ENCODE measurements around the gene MYO7B. TPM values are rescaled to one million over a fixed set of nuclear protein-coding genes. Genes with fewer than 3 reads are reported as not detected.
A peak's percentile ranks its signal among the peaks of the same experiment; 100 is the strongest.

Gene MYO7B
- total and polyA plus RNA-seq, 2 donors (not counting 1 experiment from before 2014, with no cell fraction given) = 5.0 to 68.2 TPM

DNA sequence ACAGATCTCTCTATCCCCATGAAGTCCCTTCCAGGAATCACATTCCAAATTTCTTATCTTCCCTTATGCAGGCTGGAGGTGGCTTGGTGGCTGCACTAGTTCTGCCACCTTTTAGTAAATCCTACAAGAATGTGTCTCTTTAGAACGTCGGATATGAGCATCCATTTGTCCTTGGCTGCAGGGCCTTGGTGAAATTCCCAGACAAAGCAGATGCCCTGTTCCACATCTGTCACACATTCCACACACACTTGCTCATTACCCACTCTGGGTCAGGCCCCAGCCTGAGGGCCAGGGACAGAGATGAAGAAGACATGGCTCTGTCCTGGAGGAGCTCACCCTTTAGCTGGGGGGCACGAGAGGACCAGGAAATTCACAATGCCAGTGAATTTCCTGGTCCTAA, 79.2 kb downstream of the MYO7B start:
- POLR2A ChIA-PET = no interaction called here
- Histone ChIP-seq H3K4me1 (ENCODE audit: control insufficient read depth in 2 of 2, insufficient read depth in 2 of 2, low read length in 2 of 2) (peaks cover 7 to 26% of the 10 kb centered on the region in 2 donors), H3K27ac (ENCODE audit: low read length in 2 of 2) (no peak overlapping the region), H3K9ac (ENCODE audit: low read length) (no peak overlapping the region), H2AFZ (ENCODE audit: insufficient read depth, low read depth, low read length, poor library complexity, severe bottlenecking) (no peak overlapping the region), H3K4me3 (ENCODE audit: control extremely low read depth in 1 of 5, extremely low read depth in 1 of 5, insufficient read depth in 1 of 5, low read depth in 2 of 5, low read length in 4 of 5) (no peak overlapping the region), H3K9me3 (ENCODE audit: control extremely low read depth in 1 of 3, control insufficient read depth in 2 of 3, insufficient read depth in 1 of 3, low read length in 2 of 3) (peaks cover 0 to 28% (median 9%) of the 10 kb centered on the region in 3 donors), H3K27me3 (replicated peaks in 1 of 4; ENCODE audit: control extremely low read depth in 1 of 4, control insufficient read depth in 3 of 4, insufficient read depth in 4 of 4, low read length in 3 of 4) (peaks cover 0 to 3% (median 0%) of the 10 kb centered on the region in 4 experiments), H3K4me2 (replicated peaks; ENCODE audit: low read depth, low read length, poor library complexity, severe bottlenecking) (no peak overlapping the region), H4K20me1 (ENCODE audit: control insufficient read depth, insufficient read depth, low read length, poor library complexity, severe bottlenecking) (no peaks in the 10 kb centered on the region), H3K36me3 (replicated peaks in 1 of 2; ENCODE audit: control extremely low read depth in 1 of 2, control insufficient read depth in 1 of 2, extremely low read depth in 1 of 2, insufficient read depth in 2 of 2, low read length in 1 of 2) (no peaks in the 10 kb centered on the region), H3K79me2 (ENCODE audit: control insufficient read depth, insufficient read depth, low read length) (no peaks in the 10 kb centered on the region)
- intact Hi-C loops (cut with micrococcal nuclease) = no loop called here
- 96% methylated on average over 3 of the region's 3 CpGs for WGBS (ENCODE audit: insufficient coverage)
- Mint-ChIP-seq H3K4me1 (peaks cover 43% of the 10 kb centered on the region), H3K9me3 (ENCODE audit: insufficient read depth) (peaks cover 9% of the 10 kb centered on the region), H3K4me3 (no peak overlapping the region), H3K27me3 (no peaks in the 10 kb centered on the region), H3K27ac (no peak overlapping the region)
- DNase-seq (no peak), ATAC-seq (ENCODE audit: low read depth) (no peak)
- CTCF ChIA-PET = interaction anchor here (1.5 to 2.7 kb wide), 3 partner anchors 21 to 35 kb away, joined by 7 to 11 read pairs (median 7); no protein-coding TSS in a partner anchor
- TF ChIP-seq EZH2 (IDR thresholded peaks at IDR 0.05; ENCODE audit: borderline replicate concordance, insufficient read depth, low read depth, low read length, poor library complexity, severe bottlenecking) = no peak
- TF ChIP-seq, protein P1, sequence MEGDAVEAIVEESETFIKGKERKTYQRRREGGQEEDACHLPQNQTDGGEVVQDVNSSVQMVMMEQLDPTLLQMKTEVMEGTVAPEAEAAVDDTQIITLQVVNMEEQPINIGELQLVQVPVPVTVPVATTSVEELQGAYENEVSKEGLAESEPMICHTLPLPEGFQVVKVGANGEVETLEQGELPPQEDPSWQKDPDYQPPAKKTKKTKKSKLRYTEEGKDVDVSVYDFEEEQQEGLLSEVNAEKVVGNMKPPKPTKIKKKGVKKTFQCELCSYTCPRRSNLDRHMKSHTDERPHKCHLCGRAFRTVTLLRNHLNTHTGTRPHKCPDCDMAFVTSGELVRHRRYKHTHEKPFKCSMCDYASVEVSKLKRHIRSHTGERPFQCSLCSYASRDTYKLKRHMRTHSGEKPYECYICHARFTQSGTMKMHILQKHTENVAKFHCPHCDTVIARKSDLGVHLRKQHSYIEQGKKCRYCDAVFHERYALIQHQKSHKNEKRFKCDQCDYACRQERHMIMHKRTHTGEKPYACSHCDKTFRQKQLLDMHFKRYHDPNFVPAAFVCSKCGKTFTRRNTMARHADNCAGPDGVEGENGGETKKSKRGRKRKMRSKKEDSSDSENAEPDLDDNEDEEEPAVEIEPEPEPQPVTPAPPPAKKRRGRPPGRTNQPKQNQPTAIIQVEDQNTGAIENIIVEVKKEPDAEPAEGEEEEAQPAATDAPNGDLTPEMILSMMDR (IDR thresholded peaks at IDR 0.05) = no peak

DNA sequence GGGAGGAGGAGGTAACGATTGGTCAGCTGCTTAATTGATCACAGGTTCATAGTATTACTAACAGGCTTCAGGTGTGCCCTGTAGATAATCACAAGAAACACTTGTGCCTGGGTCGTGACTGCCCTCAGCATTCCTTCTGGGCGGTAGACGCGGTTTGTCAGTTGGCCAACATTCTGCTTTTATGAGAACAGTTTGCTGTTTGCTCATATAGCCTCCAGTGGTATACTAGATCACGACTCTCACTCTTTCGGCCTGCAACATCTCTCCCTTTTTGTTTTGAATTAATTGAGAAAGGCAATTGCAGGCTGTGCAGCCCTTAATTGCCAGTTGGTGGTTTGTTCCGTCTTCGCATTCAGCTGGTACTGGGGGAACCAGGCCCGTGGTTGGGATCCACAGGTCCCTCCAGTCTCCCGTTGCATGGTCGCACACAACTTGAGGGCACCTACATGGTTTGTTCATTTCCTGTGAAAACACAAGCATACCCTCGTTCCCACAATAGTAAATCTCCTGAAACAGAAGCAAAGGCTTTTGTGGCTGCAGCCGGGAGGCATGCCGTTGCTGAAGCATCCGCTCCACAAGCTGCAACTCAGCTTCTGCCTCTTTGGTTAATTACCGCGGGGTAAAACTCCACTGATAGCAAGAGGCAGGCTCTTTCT, 80.2 kb downstream of the MYO7B start:
- H4K20me1 ChIP-seq (ENCODE audit: control insufficient read depth, insufficient read depth, low read length, poor library complexity, severe bottlenecking) = no peaks in the 10 kb centered on the region
- H3K4me2 ChIP-seq (replicated peaks; ENCODE audit: low read depth, low read length, poor library complexity, severe bottlenecking) = peak overlapping the region; percentile 15
- H3K79me2 ChIP-seq (ENCODE audit: control insufficient read depth, insufficient read depth, low read length) = no peaks in the 10 kb centered on the region
- H3K4me3 ChIP-seq (ENCODE audit: control extremely low read depth in 1 of 5, extremely low read depth in 1 of 5, insufficient read depth in 1 of 5, low read depth in 2 of 5, low read length in 4 of 5) = no peak overlapping the region
- H3K27me3 ChIP-seq (replicated peaks in 1 of 4; ENCODE audit: control extremely low read depth in 1 of 4, control insufficient read depth in 3 of 4, insufficient read depth in 4 of 4, low read length in 3 of 4) = peaks cover 0 to 3% (median 0%) of the 10 kb centered on the region in 4 experiments
- DNase-seq (no peak), ATAC-seq (ENCODE audit: low read depth) (no peak)
- 32% methylated on average over 17 of the region's 18 CpGs for WGBS (ENCODE audit: insufficient coverage)
- POLR2A ChIA-PET = interaction anchor here (1.1 to 1.4 kb wide), 2 partner anchors 21 to 24 kb away, joined by 3 to 4 read pairs; no protein-coding TSS in a partner anchor
- peaks cover 14 to 35% of the 10 kb centered on the region in 2 donors for H3K4me1 ChIP-seq (ENCODE audit: control insufficient read depth in 2 of 2, insufficient read depth in 2 of 2, low read length in 2 of 2)
- no peak overlapping the region for H3K27ac ChIP-seq (ENCODE audit: low read length in 2 of 2)
- CTCF ChIA-PET = interaction anchor here (0.8 to 2.7 kb wide), 4 partner anchors 16 to 34 kb away, joined by 3 to 7 read pairs (median 4); no protein-coding TSS in a partner anchor
- H3K27me3 Mint-ChIP-seq = no peaks in the 10 kb centered on the region
- H3K27ac Mint-ChIP-seq = no peak overlapping the region
- H3K9me3 Mint-ChIP-seq (ENCODE audit: insufficient read depth) = peaks cover 9% of the 10 kb centered on the region
- intact Hi-C loops (cut with micrococcal nuclease) = no loop called here
- peak overlapping the region; percentile 46 for H2AFZ ChIP-seq (ENCODE audit: insufficient read depth, low read depth, low read length, poor library complexity, severe bottlenecking)
- no peaks in the 10 kb centered on the region for H3K36me3 ChIP-seq (replicated peaks in 1 of 2; ENCODE audit: control extremely low read depth in 1 of 2, control insufficient read depth in 1 of 2, extremely low read depth in 1 of 2, insufficient read depth in 2 of 2, low read length in 1 of 2)
- H3K9me3 ChIP-seq (ENCODE audit: control extremely low read depth in 1 of 3, control insufficient read depth in 2 of 3, insufficient read depth in 1 of 3, low read length in 2 of 3) = peaks cover 0 to 26% (median 9%) of the 10 kb centered on the region in 3 donors
- no peak for TF ChIP-seq EZH2 (IDR thresholded peaks at IDR 0.05; ENCODE audit: borderline replicate concordance, insufficient read depth, low read depth, low read length, poor library complexity, severe bottlenecking)
- TF ChIP-seq, protein P1 (IDR thresholded peaks at IDR 0.05) = no peak
- H3K9ac ChIP-seq (ENCODE audit: low read length) = no peak overlapping the region
- peak overlapping the region; percentile 1 for H3K4me3 Mint-ChIP-seq
- H3K4me1 Mint-ChIP-seq = peaks cover 48% of the 10 kb centered on the region

Data from B cell (primary cell).